ENCODE data around the gene PACRG.

DNA sequence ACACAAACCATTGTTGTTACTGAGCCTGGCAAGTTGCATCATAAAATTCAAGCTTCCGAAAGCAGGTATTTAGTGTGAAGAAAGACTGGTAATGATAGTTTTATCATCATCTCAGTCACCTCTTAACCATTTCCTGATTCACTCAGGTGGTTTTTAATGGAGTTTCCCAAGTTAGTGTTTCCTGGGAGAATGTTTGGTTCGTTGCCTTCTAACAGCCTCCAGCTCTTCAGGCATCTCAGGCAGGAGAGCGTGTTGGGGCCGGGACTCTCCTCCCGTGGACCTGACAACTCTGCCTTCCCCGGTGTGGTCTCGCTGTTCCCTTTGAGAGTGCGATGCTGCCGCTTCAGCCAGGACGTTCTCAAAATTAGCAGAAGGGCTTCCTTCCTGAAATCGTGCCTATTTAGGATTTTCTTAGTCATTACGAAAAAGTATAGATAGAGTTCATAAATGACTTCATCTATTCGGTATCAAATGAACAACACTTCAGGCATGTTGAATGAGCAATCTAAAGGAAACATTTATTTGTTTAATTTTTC is 581.8 kb downstream of the PACRG start:
- no peak for TF ChIP-seq EP300 (IDR thresholded peaks at IDR 0.05; ENCODE audit: borderline replicate concordance)
- TF ChIP-seq ZBTB7A (IDR thresholded peaks at IDR 0.05; ENCODE audit: low read depth), result no peak
- TF ChIP-seq, protein P1, sequence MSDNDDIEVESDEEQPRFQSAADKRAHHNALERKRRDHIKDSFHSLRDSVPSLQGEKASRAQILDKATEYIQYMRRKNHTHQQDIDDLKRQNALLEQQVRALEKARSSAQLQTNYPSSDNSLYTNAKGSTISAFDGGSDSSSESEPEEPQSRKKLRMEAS (IDR thresholded peaks at IDR 0.05), result no peak

Data from Ishikawa (cell line).